ENCODE data around the gene AMPD3. TPM values are rescaled to one million over a fixed set of nuclear protein-coding genes. Genes with fewer than 3 reads are reported as not detected.

The AMPD3 gene
- total RNA-seq, 1 experiment from 2014 or later = 5.9 TPM

DNA sequence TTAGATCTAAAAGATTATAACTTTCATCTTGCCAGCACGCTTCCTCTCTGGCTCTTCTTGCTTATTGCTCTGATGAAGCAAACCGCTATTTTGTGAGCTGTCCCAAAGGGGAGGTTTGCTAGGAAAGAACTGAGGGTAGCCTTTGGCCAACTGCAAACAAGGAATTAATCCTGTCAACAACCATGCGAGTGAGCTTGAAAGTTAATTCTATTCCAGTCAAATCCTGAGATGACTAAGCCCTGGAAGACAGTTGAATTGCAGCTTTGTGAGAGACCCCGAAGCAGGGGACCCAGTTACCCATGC, 96.2 kb downstream of the AMPD3 start:
- no peak overlapping the region for H3K27ac ChIP-seq (ENCODE audit: insufficient read length, low read depth, low read length)

More for the DNA sequence above, 96.2 kb downstream of the AMPD3 start:
- Histone ChIP-seq H3K4me2 (ENCODE audit: insufficient read depth, insufficient read length, low read length) (no peak overlapping the region), H3K56ac (ENCODE audit: insufficient read length, low read depth, low read length) (no peak overlapping the region), H2BK20ac (ENCODE audit: low read depth, low read length, poor library complexity, severe bottlenecking) (no peak overlapping the region), H3K14ac (ENCODE audit: insufficient read depth, low read length) (no peak overlapping the region), H3K23me2 (ENCODE audit: insufficient read length, low read depth, low read length, poor library complexity, severe bottlenecking) (no peaks in the 10 kb centered on the region), H3K4ac (ENCODE audit: low read depth, low read length) (no peak overlapping the region), H2AFZ (ENCODE audit: low read length) (no peak overlapping the region), H3T11ph (ENCODE audit: low read length) (no peak overlapping the region), H2AK5ac (ENCODE audit: insufficient read length, low read length) (no peak overlapping the region), H3K27me3 (ENCODE audit: insufficient read depth, low read length) (no peaks in the 10 kb centered on the region), H3K9me3 (ENCODE audit: control insufficient read depth, low read depth, low read length) (no peaks in the 10 kb centered on the region), H2BK5ac (ENCODE audit: insufficient read length, low read length) (no peak overlapping the region), H4K5ac (ENCODE audit: insufficient read length, low read depth, low read length) (no peak overlapping the region), H2BK12ac (ENCODE audit: insufficient read length, low read depth, low read length) (no peak overlapping the region), H3K79me2 (ENCODE audit: insufficient read depth, low read length) (no peaks in the 10 kb centered on the region), H3K79me1 (ENCODE audit: insufficient read depth, low read depth, low read length, poor library complexity, severe bottlenecking) (no peaks in the 10 kb centered on the region), H3K4me1 (ENCODE audit: insufficient read depth, low read length) (no peaks in the 10 kb centered on the region), H3K18ac (ENCODE audit: insufficient read length, low read depth, low read length) (no peak overlapping the region), H2BK120ac (ENCODE audit: low read depth, low read length, poor library complexity, severe bottlenecking) (no peak overlapping the region), H4K8ac (replicated peaks; ENCODE audit: insufficient read length, low read depth, low read length) (no peak overlapping the region), H2BK15ac (ENCODE audit: low read depth, low read length) (no peak overlapping the region), H3K23ac (ENCODE audit: insufficient read length, low read depth, low read length) (no peak overlapping the region), H4K91ac (ENCODE audit: insufficient read length, low read depth, low read length) (no peak overlapping the region), H4K20me1 (ENCODE audit: control insufficient read depth, insufficient read depth, insufficient read length) (no peaks in the 10 kb centered on the region), H3K9ac (ENCODE audit: extremely low read depth, insufficient read length, low read length) (no peak overlapping the region)
- WGBS (ENCODE audit: extremely low coverage, insufficient read length, low lambda C conversion rate) = no CpG with 5 or more reads among the region's 4 CpGs
- Mint-ChIP-seq H3K9me3 (no peaks in the 10 kb centered on the region), H3K4me3 (no peak overlapping the region), H3K27ac (no peak overlapping the region; a peak in 1 of 7 replicates), H3K36me3 (ENCODE audit: insufficient read depth in 1 of 3, low read depth in 3 of 3) (no peaks in the 10 kb centered on the region), H3K27me3 (ENCODE audit: low read depth) (peaks cover 2% of the 10 kb centered on the region), H3K4me1 (peaks cover 7% of the 10 kb centered on the region in 2 experiments)
- TF ChIP-seq, protein P1, sequence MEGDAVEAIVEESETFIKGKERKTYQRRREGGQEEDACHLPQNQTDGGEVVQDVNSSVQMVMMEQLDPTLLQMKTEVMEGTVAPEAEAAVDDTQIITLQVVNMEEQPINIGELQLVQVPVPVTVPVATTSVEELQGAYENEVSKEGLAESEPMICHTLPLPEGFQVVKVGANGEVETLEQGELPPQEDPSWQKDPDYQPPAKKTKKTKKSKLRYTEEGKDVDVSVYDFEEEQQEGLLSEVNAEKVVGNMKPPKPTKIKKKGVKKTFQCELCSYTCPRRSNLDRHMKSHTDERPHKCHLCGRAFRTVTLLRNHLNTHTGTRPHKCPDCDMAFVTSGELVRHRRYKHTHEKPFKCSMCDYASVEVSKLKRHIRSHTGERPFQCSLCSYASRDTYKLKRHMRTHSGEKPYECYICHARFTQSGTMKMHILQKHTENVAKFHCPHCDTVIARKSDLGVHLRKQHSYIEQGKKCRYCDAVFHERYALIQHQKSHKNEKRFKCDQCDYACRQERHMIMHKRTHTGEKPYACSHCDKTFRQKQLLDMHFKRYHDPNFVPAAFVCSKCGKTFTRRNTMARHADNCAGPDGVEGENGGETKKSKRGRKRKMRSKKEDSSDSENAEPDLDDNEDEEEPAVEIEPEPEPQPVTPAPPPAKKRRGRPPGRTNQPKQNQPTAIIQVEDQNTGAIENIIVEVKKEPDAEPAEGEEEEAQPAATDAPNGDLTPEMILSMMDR (conservative IDR thresholded peaks at IDR 0.05) = no peak
- no peak for DNase-seq
